ENCODE results near the gene SLAIN2. TPM values are rescaled to one million over a fixed set of nuclear protein-coding genes. Genes with fewer than 3 reads are reported as not detected.

SLAIN2 gene
- total RNA-seq, 1 experiment from 2014 or later = 81.6 TPM

GRCh38 chr4:48400416-48400815 lies 59.1 kb downstream of the SLAIN2 start:
- POLR2A ChIA-PET = interaction anchor here (1.4 kb wide), 1 partner anchor 14 kb away, joined by 4 read pairs; no protein-coding TSS in a partner anchor
- no TSS peak for BruUV-seq (replicated peaks)
- TF ChIP-seq CTCF (IDR thresholded peaks at IDR 0.05; ENCODE audit: unreplicated experiment) = no peak
- intact Hi-C loops (cut with micrococcal nuclease) = no loop called here
- H3K36me3 Mint-ChIP-seq (ENCODE audit: insufficient read depth, unreplicated experiment) = peaks cover 28% of the 10 kb centered on the region
- no peak overlapping the region for H3K4me3 Mint-ChIP-seq (ENCODE audit: unreplicated experiment)
- no peak for DNase-seq (ENCODE audit: unreplicated experiment)
- H3K27me3 Mint-ChIP-seq (ENCODE audit: insufficient read depth, unreplicated experiment) = no peaks in the 10 kb centered on the region
- H3K27ac Mint-ChIP-seq (ENCODE audit: low read depth, unreplicated experiment) = no peak overlapping the region
- H3K4me1 Mint-ChIP-seq (ENCODE audit: insufficient read depth, unreplicated experiment) = peaks cover 19% of the 10 kb centered on the region
- CTCF ChIA-PET = interaction anchor here (0.6 to 1.6 kb wide), 2 partner anchors 11 to 12 kb away, joined by 3 read pairs; no protein-coding TSS in a partner anchor
- no peaks in the 10 kb centered on the region for H3K9me3 Mint-ChIP-seq (ENCODE audit: unreplicated experiment)

DNA sequence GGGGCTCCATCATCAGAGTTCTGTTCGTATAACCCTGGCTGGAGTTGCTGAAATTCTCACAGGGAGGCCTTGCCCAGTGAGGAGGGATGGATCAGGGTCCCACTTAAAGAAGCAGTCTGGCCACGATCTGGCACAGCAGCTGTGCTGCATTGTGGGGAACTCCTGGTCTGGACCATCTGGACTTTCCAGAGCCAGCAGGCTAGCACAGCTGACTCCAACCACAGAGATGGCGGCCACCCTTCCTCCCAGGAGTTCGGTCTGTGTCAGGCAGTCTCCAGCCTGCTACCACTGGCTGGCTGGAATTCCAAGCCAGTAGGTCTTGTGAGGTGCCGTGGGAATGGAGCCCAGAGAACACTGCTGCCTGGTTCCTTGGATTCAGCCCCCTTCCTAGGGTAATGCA lies 62.0 kb downstream of the SLAIN2 start:
- no TSS peak for BruUV-seq (replicated peaks)
- ChIA-PET CTCF (no interaction called here), POLR2A (no interaction called here)
- Mint-ChIP-seq H3K4me3 (ENCODE audit: unreplicated experiment) (no peak overlapping the region), H3K9me3 (ENCODE audit: unreplicated experiment) (no peaks in the 10 kb centered on the region), H3K4me1 (ENCODE audit: insufficient read depth, unreplicated experiment) (peaks cover 19% of the 10 kb centered on the region), H3K36me3 (ENCODE audit: insufficient read depth, unreplicated experiment) (peaks cover 20% of the 10 kb centered on the region), H3K27me3 (ENCODE audit: insufficient read depth, unreplicated experiment) (no peaks in the 10 kb centered on the region), H3K27ac (ENCODE audit: low read depth, unreplicated experiment) (no peak overlapping the region)
- DNase-seq (ENCODE audit: unreplicated experiment) = no peak
- intact Hi-C loops (cut with micrococcal nuclease) = no loop called here
- TF ChIP-seq CTCF (IDR thresholded peaks at IDR 0.05; ENCODE audit: unreplicated experiment) = no peak

DNA sequence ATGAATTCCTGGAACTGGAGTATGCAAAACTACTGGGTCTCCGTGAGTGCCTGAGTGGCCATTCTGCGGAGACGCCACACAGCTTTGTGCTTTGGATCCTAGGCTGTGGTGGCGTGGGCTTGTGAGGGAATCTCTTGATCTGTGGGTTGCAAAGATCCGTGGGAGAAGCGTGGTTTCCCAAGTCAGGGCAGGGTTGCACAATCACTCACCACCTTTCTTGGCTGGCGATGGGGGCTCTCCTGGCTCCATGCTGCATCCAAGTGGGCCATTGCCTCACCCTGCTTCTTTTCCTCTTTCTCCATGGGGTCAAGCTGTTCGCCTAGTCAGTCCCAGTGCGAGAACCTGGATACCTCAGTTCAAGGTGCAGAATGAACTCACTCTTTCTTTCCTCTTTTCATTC lies 62.5 kb downstream of the SLAIN2 start:
- H3K4me1 Mint-ChIP-seq (ENCODE audit: insufficient read depth, unreplicated experiment) = peaks cover 19% of the 10 kb centered on the region
- ChIA-PET CTCF (interaction anchor here (0.8 to 1.0 kb wide), 2 partner anchors 23 to 89 kb away, joined by 4 read pairs; no protein-coding TSS in a partner anchor), POLR2A (interaction anchor here (1.2 kb wide), 1 partner anchor 44 kb away, joined by 3 read pairs; no protein-coding TSS in a partner anchor)
- H3K27ac Mint-ChIP-seq (ENCODE audit: low read depth, unreplicated experiment) = no peak overlapping the region
- intact Hi-C loops (cut with micrococcal nuclease) = no loop called here
- BruUV-seq (replicated peaks) = no TSS peak
- no peak for TF ChIP-seq CTCF (IDR thresholded peaks at IDR 0.05; ENCODE audit: unreplicated experiment)
- DNase-seq (ENCODE audit: unreplicated experiment) = peak; percentile 3
- no peak overlapping the region for H3K4me3 Mint-ChIP-seq (ENCODE audit: unreplicated experiment)
- H3K36me3 Mint-ChIP-seq (ENCODE audit: insufficient read depth, unreplicated experiment) = peaks cover 20% of the 10 kb centered on the region
- H3K9me3 Mint-ChIP-seq (ENCODE audit: unreplicated experiment) = no peaks in the 10 kb centered on the region
- H3K27me3 Mint-ChIP-seq (ENCODE audit: insufficient read depth, unreplicated experiment) = no peaks in the 10 kb centered on the region

GRCh38 chr4:48405924-48406323 lies 64.6 kb downstream of the SLAIN2 start:
- no peak for DNase-seq (ENCODE audit: unreplicated experiment)
- Mint-ChIP-seq H3K4me3 (ENCODE audit: unreplicated experiment) (no peak overlapping the region), H3K36me3 (ENCODE audit: insufficient read depth, unreplicated experiment) (peaks cover 27% of the 10 kb centered on the region), H3K27me3 (ENCODE audit: insufficient read depth, unreplicated experiment) (no peaks in the 10 kb centered on the region), H3K27ac (ENCODE audit: low read depth, unreplicated experiment) (no peak overlapping the region), H3K4me1 (ENCODE audit: insufficient read depth, unreplicated experiment) (peaks cover 19% of the 10 kb centered on the region), H3K9me3 (ENCODE audit: unreplicated experiment) (no peaks in the 10 kb centered on the region)
- intact Hi-C loops (cut with micrococcal nuclease) = no loop called here
- ChIA-PET CTCF (interaction anchor here (1.0 kb wide), 1 partner anchor 13 kb away, joined by 3 read pairs; no protein-coding TSS in a partner anchor), POLR2A (interaction anchor here (0.7 kb wide), 1 partner anchor 71 kb away, joined by 3 read pairs; no protein-coding TSS in a partner anchor)
- TF ChIP-seq CTCF (IDR thresholded peaks at IDR 0.05; ENCODE audit: unreplicated experiment) = no peak
- no TSS peak for BruUV-seq (replicated peaks)

Data from MCF 10A (cell line).